Endothelial cell (in vitro differentiated cells): ENCODE measurements around the gene SH2D4B. TPM values are rescaled to one million over a fixed set of nuclear protein-coding genes. Genes with fewer than 3 reads are reported as not detected.

Experiments
- DNase-seq: peaks from one replicate; pipeline ENCODE4 v3.0.0; 2021; ENCODE audit warnings: low spot score
- H3K27ac Mint-ChIP-seq: one replicate; pipeline ENCODE4 v1.8.0; 2021; ENCODE audit warnings: mixed read lengths, inconsistent platforms; ENCODE audit not compliant: unreplicated experiment
- H3K27me3 Mint-ChIP-seq: one replicate; pipeline ENCODE4 v1.8.0; 2021; ENCODE audit warnings: mild to moderate bottlenecking, moderate library complexity, mixed read lengths, inconsistent platforms; ENCODE audit not compliant: unreplicated experiment
- H3K36me3 Mint-ChIP-seq: one replicate; pipeline ENCODE4 v1.8.0; 2021; ENCODE audit warnings: mild to moderate bottlenecking, low read depth, mixed read lengths, inconsistent platforms; ENCODE audit not compliant: unreplicated experiment
- H3K4me1 Mint-ChIP-seq: one replicate; pipeline ENCODE4 v1.8.0; 2021; ENCODE audit warnings: mild to moderate bottlenecking, mixed read lengths, inconsistent platforms; ENCODE audit not compliant: unreplicated experiment
- H3K4me3 Mint-ChIP-seq: one replicate; pipeline ENCODE4 v1.8.0; 2021; ENCODE audit warnings: mild to moderate bottlenecking, mixed read lengths, inconsistent platforms; ENCODE audit not compliant: unreplicated experiment
- H3K9me3 Mint-ChIP-seq: one replicate; pipeline ENCODE4 v1.8.0; 2021; ENCODE audit warnings: mixed read lengths, inconsistent platforms; ENCODE audit not compliant: unreplicated experiment
- total RNA-seq: library from RNA; stranded (reverse); fragmentation: NEBNext Ultra II Directional; extraction: Animal tissue kit (Norgen Biotek cat#: 25700); gene quantifications from one replicate; pipeline ENCODE4 v1.2.1, GENCODE V29; 2021; ENCODE audit not compliant: unreplicated experiment
- TF ChIP-seq, protein P1 (sequence below): fragments of 200-600 bp; sonication (generic); IDR thresholded peaks from one replicate; pipeline ENCODE4 v1.5.0; 2021; ENCODE audit warnings: antibody characterized with exemption; ENCODE audit not compliant: unreplicated experiment

Gene SH2D4B
- total RNA-seq, 1 donor from 2014 or later, result 0.23 TPM

DNA sequence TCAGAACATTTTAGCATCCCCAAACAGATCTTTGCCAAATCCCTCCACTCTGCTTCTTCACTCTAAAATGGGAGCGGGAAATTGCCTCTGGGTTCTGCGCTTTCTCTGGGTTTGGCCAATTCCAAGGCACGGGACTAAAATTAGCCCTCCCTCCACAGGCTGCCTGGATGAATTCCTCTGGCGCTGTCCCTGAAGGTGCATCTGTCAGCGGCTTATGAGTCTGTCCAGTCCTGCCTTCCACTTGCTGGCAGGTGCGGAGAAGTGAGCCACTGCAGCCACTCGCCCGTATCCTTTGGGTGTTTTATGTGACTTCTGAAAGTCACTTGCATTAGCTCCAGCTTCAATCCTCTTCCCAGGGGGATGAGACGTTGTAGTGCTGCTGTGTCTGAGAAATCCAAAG, 121.6 kb downstream of the SH2D4B start:
- H3K4me3 Mint-ChIP-seq, result no peak overlapping the region
- peaks cover 9% of the 10 kb centered on the region for H3K4me1 Mint-ChIP-seq
- peaks cover 5% of the 10 kb centered on the region for H3K27me3 Mint-ChIP-seq
- peaks cover 1% of the 10 kb centered on the region for H3K9me3 Mint-ChIP-seq
- TF ChIP-seq, protein P1, sequence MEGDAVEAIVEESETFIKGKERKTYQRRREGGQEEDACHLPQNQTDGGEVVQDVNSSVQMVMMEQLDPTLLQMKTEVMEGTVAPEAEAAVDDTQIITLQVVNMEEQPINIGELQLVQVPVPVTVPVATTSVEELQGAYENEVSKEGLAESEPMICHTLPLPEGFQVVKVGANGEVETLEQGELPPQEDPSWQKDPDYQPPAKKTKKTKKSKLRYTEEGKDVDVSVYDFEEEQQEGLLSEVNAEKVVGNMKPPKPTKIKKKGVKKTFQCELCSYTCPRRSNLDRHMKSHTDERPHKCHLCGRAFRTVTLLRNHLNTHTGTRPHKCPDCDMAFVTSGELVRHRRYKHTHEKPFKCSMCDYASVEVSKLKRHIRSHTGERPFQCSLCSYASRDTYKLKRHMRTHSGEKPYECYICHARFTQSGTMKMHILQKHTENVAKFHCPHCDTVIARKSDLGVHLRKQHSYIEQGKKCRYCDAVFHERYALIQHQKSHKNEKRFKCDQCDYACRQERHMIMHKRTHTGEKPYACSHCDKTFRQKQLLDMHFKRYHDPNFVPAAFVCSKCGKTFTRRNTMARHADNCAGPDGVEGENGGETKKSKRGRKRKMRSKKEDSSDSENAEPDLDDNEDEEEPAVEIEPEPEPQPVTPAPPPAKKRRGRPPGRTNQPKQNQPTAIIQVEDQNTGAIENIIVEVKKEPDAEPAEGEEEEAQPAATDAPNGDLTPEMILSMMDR, result no peak
- DNase-seq, result no peak
- no peak overlapping the region for H3K27ac Mint-ChIP-seq
- no peaks in the 10 kb centered on the region for H3K36me3 Mint-ChIP-seq

DNA sequence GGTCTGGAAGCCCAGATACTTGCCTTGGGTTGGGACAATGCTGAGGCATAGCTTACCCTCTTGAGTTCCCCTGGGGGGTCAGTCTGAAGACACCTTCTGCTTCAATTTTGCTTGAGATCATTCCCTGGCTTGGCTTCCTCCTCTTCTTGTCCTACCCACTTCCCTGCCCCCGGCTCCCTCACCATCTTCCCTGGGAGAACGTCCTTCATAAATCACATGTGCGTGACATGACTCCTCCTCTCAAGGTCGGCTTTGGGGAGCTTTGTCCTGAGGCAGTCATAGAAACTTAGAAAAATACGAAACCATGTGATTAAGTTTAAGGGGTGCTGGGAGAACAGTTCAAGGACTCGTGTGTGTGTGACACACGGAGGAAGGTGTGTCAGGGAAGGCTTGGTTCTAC, 122.6 kb downstream of the SH2D4B start:
- no peak overlapping the region for H3K27ac Mint-ChIP-seq
- H3K36me3 Mint-ChIP-seq, result no peaks in the 10 kb centered on the region
- peaks cover 3% of the 10 kb centered on the region for H3K27me3 Mint-ChIP-seq
- no peak for DNase-seq
- H3K9me3 Mint-ChIP-seq, result no peaks in the 10 kb centered on the region
- no peak overlapping the region for H3K4me3 Mint-ChIP-seq
- H3K4me1 Mint-ChIP-seq, result peaks cover 9% of the 10 kb centered on the region
- TF ChIP-seq, protein P1, result no peak

- peaks cover 9% of the 10 kb centered on the region for H3K4me1 Mint-ChIP-seq
- no peaks in the 10 kb centered on the region for H3K36me3 Mint-ChIP-seq
- no peaks in the 10 kb centered on the region for H3K9me3 Mint-ChIP-seq
- no peak for DNase-seq
- TF ChIP-seq, protein P1, result no peak
- no peak overlapping the region for H3K4me3 Mint-ChIP-seq
- peaks cover 3% of the 10 kb centered on the region for H3K27me3 Mint-ChIP-seq
- H3K27ac Mint-ChIP-seq, result no peak overlapping the region
Observed at GRCh38 chr10:80660736-80661135, 123.0 kb downstream of the SH2D4B start.

DNA sequence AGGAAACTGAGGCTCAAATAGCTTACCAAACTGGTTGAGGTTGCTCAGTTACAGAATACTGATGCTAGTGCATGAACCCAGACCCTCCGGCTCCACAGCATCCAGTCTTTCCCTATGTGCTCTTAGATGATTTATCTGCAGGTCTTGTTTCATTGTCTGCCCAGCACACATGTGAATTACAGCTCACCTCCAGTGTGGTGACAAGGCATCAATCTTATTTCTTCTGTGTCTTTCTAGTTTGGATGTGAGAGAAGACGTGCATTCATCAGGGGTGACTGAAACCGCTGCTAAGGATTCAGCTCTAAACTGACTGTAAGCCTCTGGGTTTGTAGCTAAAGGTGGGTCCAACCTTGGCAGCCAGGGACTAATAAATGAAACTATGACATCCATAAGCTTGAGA, 123.8 kb downstream of the SH2D4B start:
- DNase-seq, result no peak
- peaks cover 9% of the 10 kb centered on the region for H3K4me1 Mint-ChIP-seq
- no peaks in the 10 kb centered on the region for H3K36me3 Mint-ChIP-seq

GRCh38 chr10:80662429-80663261, 124.9 kb downstream of the SH2D4B start:
- TF ChIP-seq, protein P1, result peak; percentile 89
- peak; percentile 91 for DNase-seq
- Mint-ChIP-seq H3K27ac (peak overlapping the region; percentile 40), H3K4me3 (no peak overlapping the region), H3K27me3 (peaks cover 3% of the 10 kb centered on the region), H3K9me3 (no peaks in the 10 kb centered on the region), H3K36me3 (no peaks in the 10 kb centered on the region), H3K4me1 (peaks cover 9% of the 10 kb centered on the region)

More for the DNA sequence above, 123.8 kb downstream of the SH2D4B start:
- TF ChIP-seq, protein P1, result no peak
- Mint-ChIP-seq H3K9me3 (no peaks in the 10 kb centered on the region), H3K27ac (no peak overlapping the region), H3K4me3 (no peak overlapping the region), H3K27me3 (peaks cover 3% of the 10 kb centered on the region)
